ENCODE data around the gene GRIN2A. TPM values are rescaled to one million over a fixed set of nuclear protein-coding genes. Genes with fewer than 3 reads are reported as not detected.

The GRIN2A gene
- total and polyA plus RNA-seq, 2 of the 13 experiments (the other 11 are each of a cell fraction or from before 2014, with no cell fraction given) = not detected

DNA sequence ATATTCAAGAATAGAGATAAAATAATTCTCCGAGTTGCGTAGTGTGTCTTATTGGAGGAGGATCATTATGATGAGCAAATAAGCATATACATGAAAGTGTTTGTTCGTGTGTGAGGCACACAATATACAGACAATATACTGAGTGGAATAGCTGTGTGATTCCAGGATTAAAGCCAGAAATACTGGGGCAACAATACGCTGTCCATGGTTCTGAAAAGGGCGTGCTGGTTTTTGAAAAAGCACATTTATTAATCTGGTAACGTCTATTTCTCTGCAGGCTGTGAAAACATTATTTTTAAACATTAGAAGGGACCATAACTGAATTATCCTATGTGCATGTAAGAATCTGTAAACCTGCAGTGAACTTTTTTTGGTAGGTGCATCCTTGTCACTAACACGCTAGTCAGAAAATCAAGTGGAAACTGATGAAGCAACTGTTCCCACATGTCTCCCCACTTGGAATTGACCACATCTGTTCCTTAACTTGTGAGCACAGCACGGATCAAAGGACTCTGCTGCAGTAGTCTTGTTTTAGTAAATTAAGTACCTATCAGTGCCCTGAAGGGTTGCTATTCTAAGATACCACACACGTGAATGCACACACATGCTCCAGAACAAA lies 346.0 kb downstream of the GRIN2A start (continued):
- TF ChIP-seq, protein P1, sequence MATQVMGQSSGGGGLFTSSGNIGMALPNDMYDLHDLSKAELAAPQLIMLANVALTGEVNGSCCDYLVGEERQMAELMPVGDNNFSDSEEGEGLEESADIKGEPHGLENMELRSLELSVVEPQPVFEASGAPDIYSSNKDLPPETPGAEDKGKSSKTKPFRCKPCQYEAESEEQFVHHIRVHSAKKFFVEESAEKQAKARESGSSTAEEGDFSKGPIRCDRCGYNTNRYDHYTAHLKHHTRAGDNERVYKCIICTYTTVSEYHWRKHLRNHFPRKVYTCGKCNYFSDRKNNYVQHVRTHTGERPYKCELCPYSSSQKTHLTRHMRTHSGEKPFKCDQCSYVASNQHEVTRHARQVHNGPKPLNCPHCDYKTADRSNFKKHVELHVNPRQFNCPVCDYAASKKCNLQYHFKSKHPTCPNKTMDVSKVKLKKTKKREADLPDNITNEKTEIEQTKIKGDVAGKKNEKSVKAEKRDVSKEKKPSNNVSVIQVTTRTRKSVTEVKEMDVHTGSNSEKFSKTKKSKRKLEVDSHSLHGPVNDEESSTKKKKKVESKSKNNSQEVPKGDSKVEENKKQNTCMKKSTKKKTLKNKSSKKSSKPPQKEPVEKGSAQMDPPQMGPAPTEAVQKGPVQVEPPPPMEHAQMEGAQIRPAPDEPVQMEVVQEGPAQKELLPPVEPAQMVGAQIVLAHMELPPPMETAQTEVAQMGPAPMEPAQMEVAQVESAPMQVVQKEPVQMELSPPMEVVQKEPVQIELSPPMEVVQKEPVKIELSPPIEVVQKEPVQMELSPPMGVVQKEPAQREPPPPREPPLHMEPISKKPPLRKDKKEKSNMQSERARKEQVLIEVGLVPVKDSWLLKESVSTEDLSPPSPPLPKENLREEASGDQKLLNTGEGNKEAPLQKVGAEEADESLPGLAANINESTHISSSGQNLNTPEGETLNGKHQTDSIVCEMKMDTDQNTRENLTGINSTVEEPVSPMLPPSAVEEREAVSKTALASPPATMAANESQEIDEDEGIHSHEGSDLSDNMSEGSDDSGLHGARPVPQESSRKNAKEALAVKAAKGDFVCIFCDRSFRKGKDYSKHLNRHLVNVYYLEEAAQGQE (IDR thresholded peaks at IDR 0.05; ENCODE audit: borderline replicate concordance in 1 of 2, low read depth in 1 of 2, low read length in 2 of 2) = peak; percentile 69 to 98
- TF ChIP-seq HMGA1 (CRISPR knock-in tag; conservative IDR thresholded peaks at IDR 0.05) (no peak), TSC22D2 (CRISPR knock-in tag; IDR thresholded peaks at IDR 0.05; ENCODE audit: borderline replicate concordance) (0 out of 2 replicates have a peak, but pooled peaks have one; percentile 34), ELF3 (CRISPR knock-in tag; IDR thresholded peaks at IDR 0.05) (peak; percentile 24; the same call in 1 of the 2 replicates), ZSCAN25 (CRISPR knock-in tag; IDR thresholded peaks at IDR 0.05) (no peak), MIER2 (CRISPR knock-in tag; IDR thresholded peaks at IDR 0.05) (peak; percentile 96), TGIF2 (CRISPR knock-in tag; IDR thresholded peaks at IDR 0.05) (0 out of 2 replicates have a peak, but pooled peaks have one; percentile 58), KDM4B (CRISPR knock-in tag; IDR thresholded peaks at IDR 0.05) (0 out of 2 replicates have a peak, but pooled peaks have one; percentile 40), ZFYVE20 (CRISPR knock-in tag; IDR thresholded peaks at IDR 0.05; ENCODE audit: borderline replicate concordance, low read depth) (no peak), MBNL3 (CRISPR knock-in tag; conservative IDR thresholded peaks at IDR 0.05) (no peak), ZNF101 (CRISPR knock-in tag; IDR thresholded peaks at IDR 0.05; ENCODE audit: borderline replicate concordance, low read depth) (no peak), ZNF12 (CRISPR knock-in tag; IDR thresholded peaks at IDR 0.05) (0 out of 2 replicates have a peak, but pooled peaks have one; percentile 19), ZSCAN30 (CRISPR knock-in tag; IDR thresholded peaks at IDR 0.05) (no peak), MIXL1 (CRISPR knock-in tag; IDR thresholded peaks at IDR 0.05) (peak; percentile 72), KLF11 (CRISPR knock-in tag; IDR thresholded peaks at IDR 0.05) (0 out of 2 replicates have a peak, but pooled peaks have one; percentile 74), NRL (CRISPR knock-in tag; IDR thresholded peaks at IDR 0.05; ENCODE audit: borderline replicate concordance) (no peak), ATF6 (CRISPR knock-in tag; conservative IDR thresholded peaks at IDR 0.05) (0 out of 2 replicates have a peak, but pooled peaks have one; percentile 83)
- TF ChIP-seq, protein P2, sequence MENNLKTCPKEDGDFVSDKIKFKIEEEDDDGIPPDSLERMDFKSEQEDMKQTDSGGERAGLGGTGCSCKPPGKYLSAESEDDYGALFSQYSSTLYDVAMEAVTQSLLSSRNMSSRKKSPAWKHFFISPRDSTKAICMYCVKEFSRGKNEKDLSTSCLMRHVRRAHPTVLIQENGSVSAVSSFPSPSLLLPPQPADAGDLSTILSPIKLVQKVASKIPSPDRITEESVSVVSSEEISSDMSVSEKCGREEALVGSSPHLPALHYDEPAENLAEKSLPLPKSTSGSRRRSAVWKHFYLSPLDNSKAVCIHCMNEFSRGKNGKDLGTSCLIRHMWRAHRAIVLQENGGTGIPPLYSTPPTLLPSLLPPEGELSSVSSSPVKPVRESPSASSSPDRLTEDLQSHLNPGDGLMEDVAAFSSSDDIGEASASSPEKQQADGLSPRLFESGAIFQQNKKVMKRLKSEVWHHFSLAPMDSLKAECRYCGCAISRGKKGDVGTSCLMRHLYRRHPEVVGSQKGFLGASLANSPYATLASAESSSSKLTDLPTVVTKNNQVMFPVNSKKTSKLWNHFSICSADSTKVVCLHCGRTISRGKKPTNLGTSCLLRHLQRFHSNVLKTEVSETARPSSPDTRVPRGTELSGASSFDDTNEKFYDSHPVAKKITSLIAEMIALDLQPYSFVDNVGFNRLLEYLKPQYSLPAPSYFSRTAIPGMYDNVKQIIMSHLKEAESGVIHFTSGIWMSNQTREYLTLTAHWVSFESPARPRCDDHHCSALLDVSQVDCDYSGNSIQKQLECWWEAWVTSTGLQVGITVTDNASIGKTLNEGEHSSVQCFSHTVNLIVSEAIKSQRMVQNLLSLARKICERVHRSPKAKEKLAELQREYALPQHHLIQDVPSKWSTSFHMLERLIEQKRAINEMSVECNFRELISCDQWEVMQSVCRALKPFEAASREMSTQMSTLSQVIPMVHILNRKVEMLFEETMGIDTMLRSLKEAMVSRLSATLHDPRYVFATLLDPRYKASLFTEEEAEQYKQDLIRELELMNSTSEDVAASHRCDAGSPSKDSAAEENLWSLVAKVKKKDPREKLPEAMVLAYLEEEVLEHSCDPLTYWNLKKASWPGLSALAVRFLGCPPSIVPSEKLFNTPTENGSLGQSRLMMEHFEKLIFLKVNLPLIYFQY (CRISPR knock-in tag; IDR thresholded peaks at IDR 0.05; ENCODE audit: borderline replicate concordance) = 0 out of 2 replicates have a peak, but pooled peaks have one; percentile 25
- TF ChIP-seq, protein P3, sequence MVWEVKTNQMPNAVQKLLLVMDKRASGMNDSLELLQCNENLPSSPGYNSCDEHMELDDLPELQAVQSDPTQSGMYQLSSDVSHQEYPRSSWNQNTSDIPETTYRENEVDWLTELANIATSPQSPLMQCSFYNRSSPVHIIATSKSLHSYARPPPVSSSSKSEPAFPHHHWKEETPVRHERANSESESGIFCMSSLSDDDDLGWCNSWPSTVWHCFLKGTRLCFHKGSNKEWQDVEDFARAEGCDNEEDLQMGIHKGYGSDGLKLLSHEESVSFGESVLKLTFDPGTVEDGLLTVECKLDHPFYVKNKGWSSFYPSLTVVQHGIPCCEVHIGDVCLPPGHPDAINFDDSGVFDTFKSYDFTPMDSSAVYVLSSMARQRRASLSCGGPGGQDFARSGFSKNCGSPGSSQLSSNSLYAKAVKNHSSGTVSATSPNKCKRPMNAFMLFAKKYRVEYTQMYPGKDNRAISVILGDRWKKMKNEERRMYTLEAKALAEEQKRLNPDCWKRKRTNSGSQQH (CRISPR knock-in tag; IDR thresholded peaks at IDR 0.05; ENCODE audit: low read depth) = 0 out of 2 replicates have a peak, but pooled peaks have one; percentile 53

Measured in HepG2 (cell line).